Occipital lobe (tissue), 2 donors: ENCODE data around the gene TRABD2B. TPM values are rescaled to one million over a fixed set of nuclear protein-coding genes. Genes with fewer than 3 reads are reported as not detected.

Source experiments
- DNase-seq: peaks from one replicate; lab custom pipeline; 2025; lab: John Stamatoyannopoulos, UW
- total RNA-seq: library from RNA; depleted of rRNA; stranded (reverse); fragments of >200 nt; gene quantifications from one replicate; pipeline ENCODE4 v1.2.3, GENCODE V29; 2014

The TRABD2B gene
- total RNA-seq, 1 donor from 2014 or later, result under 0.01 TPM

GRCh38 chr1:47805018-47805417, 192.2 kb downstream of the TRABD2B start:
- no peak for DNase-seq

DNA sequence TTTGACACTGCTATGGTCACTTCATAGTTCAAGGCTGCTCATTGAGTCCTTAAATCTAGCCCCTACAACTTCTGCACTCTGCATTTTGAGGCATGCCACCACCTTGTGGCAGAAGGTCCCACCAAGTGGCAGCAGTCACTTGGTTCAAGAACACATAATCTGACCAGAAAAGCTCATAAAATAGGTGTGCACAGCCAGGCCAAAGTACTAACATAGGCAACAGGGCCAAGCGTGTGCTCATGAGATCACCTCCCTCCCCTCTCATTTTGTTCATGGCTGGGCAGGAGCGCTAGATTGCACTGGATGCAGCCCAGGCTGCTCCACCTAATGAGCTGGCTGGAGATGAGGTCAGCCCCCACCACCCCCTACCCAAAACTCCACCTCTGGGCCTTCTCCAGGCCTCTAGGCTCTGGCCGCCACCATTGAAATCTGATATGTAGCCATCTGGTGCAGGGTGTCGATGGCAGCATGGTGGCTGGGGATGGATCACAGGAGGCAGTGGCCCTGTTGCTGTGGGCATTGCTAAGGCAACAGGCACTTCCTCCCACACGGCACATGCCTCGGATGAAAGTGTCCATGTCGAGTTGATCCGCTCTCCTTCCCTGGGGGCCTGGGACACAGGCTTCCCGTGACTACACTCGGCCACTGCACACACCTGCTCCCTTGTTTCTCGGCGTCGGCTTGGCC, 193.2 kb downstream of the TRABD2B start:
- DNase-seq, result no peak

DNA sequence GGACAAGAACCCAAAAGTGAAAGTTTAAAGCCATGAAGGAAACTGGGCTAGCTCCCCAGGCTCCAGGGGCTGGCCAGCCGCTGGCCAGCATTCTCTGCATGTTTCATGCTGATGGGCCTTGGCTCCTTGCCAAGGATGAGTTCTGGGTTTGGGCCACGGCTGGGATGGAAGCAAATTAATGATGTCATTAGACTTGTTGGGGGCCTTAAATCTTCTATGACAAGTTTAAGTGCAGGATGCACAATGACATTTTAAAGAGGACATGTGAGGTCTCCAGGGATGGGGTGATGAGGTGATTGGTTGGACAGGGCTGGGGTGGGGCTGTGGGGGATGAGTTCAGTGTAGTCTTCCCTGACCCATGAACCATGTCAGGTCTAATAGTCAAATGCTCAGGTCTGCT, 199.6 kb downstream of the TRABD2B start:
- DNase-seq, result no peak

DNA sequence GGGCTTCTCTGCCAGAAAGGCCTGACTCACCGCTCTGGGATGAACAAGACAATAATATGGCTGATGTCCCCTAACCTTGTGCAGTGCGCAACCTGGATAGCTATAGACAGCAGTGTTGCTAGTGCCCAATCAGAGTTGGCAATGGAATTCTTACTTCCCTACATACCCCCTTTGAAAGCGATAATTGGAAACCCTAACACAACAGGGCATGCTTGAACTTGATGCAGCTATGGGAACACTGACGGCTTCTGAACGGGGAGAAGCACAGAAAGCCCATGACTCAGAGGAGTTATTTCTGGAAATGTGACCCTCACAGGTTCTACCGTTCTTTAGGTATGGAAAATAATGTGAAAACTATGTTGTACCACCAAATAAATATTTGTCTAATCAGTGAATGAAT, 200.6 kb downstream of the TRABD2B start:
- no peak for DNase-seq

DNA sequence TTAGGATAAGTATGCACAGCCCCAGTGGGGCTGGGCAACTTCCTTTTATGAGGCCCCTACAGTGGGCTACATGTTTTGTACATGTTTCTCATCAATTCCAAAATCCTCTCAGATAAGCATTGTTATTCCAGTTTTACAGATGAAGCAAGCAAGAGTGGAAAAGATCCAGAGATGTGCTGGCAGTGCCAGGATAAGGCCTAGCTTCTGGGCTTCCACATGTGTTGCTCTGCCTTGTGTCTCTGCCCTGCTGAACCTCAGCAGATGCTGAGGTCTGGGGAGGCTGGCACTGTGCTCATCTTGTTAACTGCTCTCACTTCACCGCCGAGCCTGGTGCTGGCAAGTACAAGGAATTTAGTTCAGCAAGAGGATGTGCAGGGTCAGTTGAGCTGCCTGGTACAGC, 202.1 kb downstream of the TRABD2B start:
- no peak for DNase-seq

- DNase-seq, result no peak
Observed at GRCh38 chr1:47794530-47794929, 202.7 kb downstream of the TRABD2B start.

DNA sequence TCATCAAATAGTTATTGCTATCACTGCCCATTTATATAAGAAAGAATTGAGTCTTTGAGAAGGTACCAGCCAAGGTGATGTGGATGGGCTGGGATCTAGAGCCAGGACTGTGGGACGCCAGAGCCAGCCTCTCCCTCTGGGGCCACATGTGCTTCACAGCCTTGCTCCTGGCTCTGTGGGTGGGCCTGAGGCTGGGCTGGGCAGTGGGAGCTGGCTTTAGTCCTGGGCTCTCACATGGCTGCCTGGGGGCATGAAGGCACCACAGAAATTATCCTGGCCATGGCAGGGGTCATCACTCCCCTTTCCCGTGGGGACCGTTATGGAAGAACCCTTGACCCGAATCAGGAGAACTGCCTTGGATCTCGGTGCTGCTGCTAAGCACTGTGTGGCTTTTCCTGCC, 203.1 kb downstream of the TRABD2B start:
- no peak for DNase-seq

DNA sequence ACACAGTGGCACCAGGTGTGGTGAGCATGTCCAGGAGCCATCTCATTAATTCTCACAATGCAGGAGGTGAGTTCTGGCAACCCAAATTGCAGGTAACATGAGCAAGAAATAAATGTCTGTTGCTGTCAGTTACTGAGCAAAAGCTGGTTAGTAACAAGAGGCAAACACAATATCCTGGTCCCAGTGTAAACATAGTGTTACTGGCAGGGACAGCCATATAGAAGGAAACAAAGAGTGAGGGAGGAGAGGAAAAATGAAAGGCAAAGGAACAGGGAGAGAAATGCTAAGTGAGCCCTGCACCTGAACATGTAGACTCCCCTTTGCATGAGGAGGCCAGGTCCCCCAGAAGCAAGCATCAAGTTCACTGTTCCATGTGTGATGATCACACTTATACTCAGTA, 203.6 kb downstream of the TRABD2B start:
- no peak for DNase-seq

DNA sequence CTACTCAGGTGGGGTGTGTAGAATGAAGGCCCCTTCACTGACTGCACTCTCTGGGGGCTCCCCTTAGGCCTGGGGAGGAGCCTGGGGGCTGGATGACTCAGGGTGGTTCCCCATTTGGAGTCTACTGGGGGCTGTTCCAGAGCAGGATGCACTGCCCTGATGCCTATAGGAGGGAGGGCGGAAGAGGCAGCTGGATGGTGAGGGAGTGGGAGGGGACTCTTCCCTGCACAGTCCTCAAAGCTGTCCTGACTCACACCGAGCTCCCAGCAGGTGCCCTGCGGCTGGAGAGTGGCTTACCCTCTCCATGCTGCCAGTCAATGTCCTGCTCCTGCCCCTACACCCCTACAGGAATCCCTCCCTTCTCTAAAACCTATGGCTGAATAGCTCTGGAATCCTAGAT, 204.4 kb downstream of the TRABD2B start:
- DNase-seq, result no peak

DNA sequence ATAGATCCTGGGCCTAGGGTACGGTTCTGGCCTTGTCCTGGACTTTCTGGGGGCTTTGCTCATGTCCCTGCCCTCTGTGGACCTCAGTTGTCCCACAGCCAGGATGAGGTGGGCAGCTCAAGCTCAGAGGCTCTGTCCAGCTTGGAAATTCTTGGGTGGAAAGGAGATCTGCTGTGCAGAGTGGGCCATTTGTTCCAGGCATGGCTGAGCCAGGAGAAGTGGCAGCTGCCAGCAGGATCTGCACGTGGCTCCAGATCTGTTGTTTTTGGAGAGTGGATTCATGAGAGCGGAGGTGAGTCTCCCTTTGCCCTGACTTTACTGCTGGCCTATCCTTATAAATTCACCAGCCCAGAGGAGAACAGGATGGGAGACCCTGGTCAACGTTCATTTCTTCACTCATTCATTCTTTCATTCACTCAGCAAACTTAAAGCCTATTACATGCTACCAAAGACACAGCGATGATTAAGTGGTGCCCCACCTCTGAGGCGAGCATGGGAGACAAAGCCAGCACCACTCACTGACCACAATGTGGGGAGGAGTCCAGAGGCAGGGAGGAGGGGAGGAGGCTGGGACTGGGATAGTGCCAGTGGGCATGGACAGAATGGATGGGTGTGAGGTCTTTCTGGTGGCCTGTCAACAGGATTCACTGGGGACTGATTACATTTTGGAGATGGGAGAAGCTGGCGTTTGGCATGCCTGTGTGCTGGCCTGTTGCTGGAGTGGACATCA, 205.1 kb downstream of the TRABD2B start:
- no peak for DNase-seq

- DNase-seq, result no peak
Observed at GRCh38 chr1:47788761-47789160, 208.4 kb downstream of the TRABD2B start.

DNA sequence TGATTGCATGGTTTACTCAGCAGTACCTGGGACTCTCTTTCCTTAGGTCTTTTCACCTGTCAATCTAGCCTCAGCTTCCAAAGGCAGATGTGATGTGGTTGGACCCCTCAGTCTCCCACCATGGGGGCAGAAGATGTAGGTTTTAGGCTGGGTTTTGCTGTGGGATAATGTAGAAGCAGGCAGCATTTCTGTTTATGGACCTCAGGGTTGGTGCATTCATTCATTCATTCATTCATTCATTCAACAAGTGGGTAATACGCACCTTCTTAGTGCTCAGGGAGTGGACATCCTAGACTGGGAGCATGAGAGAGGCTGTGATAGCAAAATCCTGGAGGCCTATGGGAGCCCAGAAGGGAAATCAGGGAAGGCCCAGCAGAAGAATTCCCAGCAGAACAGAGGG, 209.6 kb downstream of the TRABD2B start:
- no peak for DNase-seq

DNA sequence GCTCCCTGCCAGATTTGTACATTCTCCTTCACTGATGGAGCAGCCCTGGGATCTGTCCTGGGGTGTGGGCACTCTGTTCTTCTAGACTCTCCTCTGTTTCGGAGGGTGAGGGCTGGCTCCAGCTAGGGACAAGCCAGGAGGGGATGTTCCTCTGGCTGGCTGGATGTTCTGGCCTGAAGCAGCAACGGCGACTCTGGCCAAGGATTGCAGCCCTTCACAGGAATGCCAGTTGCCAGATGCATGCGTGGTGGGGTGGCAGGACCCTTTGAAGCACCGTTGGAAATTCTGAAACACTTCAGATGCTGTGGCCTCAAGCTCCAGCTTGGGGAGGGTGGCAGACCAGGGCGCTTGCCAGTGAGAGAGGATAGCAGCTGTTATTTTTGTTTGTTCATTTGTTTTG, 210.9 kb downstream of the TRABD2B start:
- DNase-seq, result no peak

GRCh38 chr1:47785561-47786271, 211.5 kb downstream of the TRABD2B start:
- no peak for DNase-seq

DNA sequence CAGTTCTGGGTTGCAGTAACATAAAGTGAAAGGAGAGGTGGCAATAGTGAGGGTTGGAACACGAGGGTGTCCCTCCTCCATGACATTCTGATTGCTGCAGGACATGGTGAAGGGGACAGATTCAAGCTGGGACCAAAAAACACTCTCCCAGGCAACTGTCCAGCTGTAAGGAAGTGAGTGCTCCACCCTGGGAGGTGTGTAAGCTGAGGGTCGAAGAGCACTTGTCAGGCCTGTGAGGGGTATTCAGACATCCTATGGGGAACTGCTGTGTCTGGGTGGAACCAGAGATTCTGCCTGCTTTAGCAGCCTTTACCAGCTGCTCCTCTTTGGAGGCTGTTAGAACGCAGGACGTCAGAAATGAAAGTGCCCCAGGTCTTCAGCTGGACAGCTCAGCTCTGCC, 212.1 kb downstream of the TRABD2B start:
- no peak for DNase-seq

DNA sequence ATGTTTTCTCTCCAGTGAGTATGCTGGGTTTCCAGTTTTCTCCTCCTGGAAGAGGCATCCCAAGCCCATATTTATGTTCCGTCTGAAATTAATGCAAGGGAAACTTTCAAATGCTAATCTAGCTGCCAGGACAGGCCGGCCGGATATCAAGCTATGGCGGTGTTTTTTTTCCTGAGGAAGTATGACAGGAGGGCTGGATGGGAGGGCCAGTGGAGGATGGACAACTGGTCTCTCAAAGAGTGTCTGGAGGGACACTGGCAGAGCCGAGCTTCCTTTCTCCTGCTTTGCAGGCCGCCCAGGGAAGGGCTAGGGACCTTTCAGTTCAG, 212.7 kb downstream of the TRABD2B start:
- no peak for DNase-seq

GRCh38 chr1:47783638-47784496, 213.3 kb downstream of the TRABD2B start:
- no peak for DNase-seq

DNA sequence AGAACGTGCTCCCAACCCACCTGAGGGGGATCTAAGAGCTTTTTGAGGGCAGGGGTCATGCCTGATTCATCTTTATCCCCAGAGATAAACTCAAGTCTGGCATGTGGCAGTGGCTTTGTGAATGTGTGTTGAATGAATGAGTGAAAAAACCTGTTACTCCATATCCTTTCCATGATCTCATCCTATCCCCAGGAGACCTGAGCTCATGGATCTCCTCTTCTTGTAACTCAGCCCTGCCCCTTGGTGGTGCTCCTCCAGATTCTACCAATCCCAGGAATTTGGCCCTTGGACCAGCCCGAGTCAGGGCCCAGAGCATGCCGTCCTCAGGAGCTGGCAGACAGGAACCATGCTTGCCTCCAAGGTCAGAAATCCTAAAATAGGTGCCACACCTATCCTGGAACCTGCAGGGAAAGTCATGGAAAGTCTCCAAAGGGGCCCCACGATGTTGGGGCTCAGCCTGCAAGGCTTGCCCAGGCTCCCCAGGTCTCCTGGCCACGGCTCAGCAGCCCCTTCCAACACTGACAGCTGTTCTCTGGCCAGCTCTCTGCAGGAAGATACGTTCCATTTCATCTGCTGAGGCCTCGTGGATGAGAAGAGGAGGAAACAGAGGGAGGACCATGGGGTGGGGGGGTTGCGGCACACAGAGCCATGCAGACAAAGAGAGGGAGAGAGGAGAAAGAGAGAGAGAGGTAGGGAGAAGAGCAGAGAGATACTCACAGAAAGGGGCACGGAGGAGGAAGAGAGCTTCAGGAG, 214.6 kb downstream of the TRABD2B start:
- DNase-seq, result no peak

GRCh38 chr1:47781171-47781959, 215.8 kb downstream of the TRABD2B start:
- DNase-seq, result no peak

DNA sequence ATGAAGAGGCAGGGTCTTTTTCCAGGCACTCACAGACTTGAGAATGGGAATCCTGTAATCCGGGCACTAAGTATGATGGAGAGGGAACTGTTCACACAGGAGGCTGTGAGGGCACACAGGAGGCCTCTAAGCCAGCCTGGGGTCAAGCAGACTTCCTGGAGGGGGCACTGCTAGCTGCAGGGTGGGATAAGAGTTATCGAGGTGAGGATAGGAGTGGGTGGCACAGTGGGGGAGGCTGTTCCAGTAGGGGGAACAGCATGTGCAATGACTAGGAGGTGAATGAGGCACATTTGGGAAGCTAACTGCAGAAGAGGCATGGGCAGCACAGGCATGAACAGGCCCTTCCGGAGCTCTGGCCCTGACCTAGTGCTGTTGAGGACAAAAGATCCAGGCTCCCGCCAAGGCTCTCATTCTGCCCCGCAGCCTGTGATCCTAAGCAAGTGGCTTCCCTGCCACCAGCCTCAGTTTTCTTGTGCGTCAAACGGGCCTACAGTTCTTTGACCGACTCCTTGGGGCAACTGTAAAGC, 216.7 kb downstream of the TRABD2B start:
- DNase-seq, result no peak
